Keratinocyte (primary cell): Measurements from ENCODE around the gene CCND2.

Source experiments
- EZH2 ChIP-seq: IDR thresholded peaks from one replicate; pipeline ENCODE4 v1.6.1; 2012; ENCODE audit warnings: inconsistent platforms, mild to moderate bottlenecking, low read length, moderate library complexity
- TF ChIP-seq, protein P1 (sequence below), 3 experiments: IDR thresholded peaks in 1 of 3; conservative IDR thresholded peaks in 1 of 3; optimal IDR thresholded peaks in 1 of 3; 2 replicates in 2 of 3; 3 replicates in 1 of 3; pipeline versions ENCODE3 to v1.5.1; 2011; ENCODE audit warnings: low read length in 3 of 3, mild to moderate bottlenecking in 3 of 3, moderate library complexity in 2 of 3, control low read depth in 1 of 3, inconsistent platforms in 1 of 3; ENCODE audit not compliant: insufficient read depth in 2 of 3; ENCODE audit errors: extremely low read depth in 1 of 3

DNA sequence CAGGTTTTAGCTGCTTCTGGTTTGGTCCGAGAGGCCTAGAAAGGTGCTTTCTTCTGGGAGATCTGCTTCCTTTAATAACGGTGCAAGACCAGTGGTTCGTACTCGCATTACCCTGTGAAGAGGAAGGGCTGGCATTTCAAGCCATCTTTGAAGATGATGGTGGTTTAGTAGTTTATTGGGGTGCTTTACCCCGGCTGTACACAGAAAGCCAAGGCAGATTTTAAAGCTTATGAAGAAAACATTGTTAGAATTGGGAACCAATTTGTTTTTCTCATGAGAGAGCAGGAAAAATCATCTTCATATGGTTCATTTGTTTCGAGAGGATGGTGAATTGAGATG, 3.6 kb downstream of the CCND2 start:
- TF ChIP-seq, protein P1, sequence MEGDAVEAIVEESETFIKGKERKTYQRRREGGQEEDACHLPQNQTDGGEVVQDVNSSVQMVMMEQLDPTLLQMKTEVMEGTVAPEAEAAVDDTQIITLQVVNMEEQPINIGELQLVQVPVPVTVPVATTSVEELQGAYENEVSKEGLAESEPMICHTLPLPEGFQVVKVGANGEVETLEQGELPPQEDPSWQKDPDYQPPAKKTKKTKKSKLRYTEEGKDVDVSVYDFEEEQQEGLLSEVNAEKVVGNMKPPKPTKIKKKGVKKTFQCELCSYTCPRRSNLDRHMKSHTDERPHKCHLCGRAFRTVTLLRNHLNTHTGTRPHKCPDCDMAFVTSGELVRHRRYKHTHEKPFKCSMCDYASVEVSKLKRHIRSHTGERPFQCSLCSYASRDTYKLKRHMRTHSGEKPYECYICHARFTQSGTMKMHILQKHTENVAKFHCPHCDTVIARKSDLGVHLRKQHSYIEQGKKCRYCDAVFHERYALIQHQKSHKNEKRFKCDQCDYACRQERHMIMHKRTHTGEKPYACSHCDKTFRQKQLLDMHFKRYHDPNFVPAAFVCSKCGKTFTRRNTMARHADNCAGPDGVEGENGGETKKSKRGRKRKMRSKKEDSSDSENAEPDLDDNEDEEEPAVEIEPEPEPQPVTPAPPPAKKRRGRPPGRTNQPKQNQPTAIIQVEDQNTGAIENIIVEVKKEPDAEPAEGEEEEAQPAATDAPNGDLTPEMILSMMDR (optimal IDR thresholded peaks at IDR 0.05 in 1 of 3, IDR thresholded peaks at IDR 0.05 in 1 of 3, conservative IDR thresholded peaks at IDR 0.05 in 1 of 3; ENCODE audit: extremely low read depth in 1 of 3, insufficient read depth in 2 of 3, low read length in 3 of 3), result no peak
- TF ChIP-seq EZH2, result no peak
